NB4 (cell line): Measurements from ENCODE around the gene TOE1.

ENCODE experiments used
- POLR2A ChIP-seq: IDR thresholded peaks from 2 replicates; pipeline ENCODE4 v1.6.1; 2011; ENCODE audit warnings: mild to moderate bottlenecking; ENCODE audit not compliant: insufficient read length; ENCODE audit errors: extremely low read depth
- TF ChIP-seq, protein P1 (sequence below): IDR thresholded peaks from one replicate; pipeline ENCODE4 v1.5.1; 2012; ENCODE audit warnings: low read depth, low read length

DNA sequence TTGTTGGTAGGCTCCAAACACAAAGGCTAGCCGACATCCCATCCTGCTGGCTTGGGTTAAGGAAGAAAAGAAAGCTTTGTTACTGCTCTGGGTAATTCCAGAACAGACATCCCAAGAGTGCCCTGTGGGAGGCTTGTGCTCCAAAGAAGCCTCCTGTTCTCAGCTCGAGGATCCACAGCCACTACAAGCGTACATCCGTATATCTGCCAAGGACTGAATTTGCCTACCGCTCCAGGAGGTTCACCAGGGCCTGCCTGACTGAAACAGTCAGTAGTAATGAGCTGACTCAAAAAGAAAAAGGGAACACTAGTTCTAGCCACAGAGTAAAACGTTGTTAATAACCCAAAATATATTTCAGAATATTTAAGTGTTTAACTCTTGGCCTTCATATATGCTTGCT is 25.1 kb downstream of the TOE1 start:
- TF ChIP-seq, protein P1, sequence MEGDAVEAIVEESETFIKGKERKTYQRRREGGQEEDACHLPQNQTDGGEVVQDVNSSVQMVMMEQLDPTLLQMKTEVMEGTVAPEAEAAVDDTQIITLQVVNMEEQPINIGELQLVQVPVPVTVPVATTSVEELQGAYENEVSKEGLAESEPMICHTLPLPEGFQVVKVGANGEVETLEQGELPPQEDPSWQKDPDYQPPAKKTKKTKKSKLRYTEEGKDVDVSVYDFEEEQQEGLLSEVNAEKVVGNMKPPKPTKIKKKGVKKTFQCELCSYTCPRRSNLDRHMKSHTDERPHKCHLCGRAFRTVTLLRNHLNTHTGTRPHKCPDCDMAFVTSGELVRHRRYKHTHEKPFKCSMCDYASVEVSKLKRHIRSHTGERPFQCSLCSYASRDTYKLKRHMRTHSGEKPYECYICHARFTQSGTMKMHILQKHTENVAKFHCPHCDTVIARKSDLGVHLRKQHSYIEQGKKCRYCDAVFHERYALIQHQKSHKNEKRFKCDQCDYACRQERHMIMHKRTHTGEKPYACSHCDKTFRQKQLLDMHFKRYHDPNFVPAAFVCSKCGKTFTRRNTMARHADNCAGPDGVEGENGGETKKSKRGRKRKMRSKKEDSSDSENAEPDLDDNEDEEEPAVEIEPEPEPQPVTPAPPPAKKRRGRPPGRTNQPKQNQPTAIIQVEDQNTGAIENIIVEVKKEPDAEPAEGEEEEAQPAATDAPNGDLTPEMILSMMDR, result no peak
- TF ChIP-seq POLR2A, result no peak
